Prostate gland (tissue), 2 donors: Measurements from ENCODE around the gene SHISAL2A. TPM values are rescaled to one million over a fixed set of nuclear protein-coding genes. Genes with fewer than 3 reads are reported as not detected.
A peak's percentile ranks its signal among the peaks of the same experiment; 100 is the strongest.

Source experiments
- DNase-seq: peaks from one replicate; pipeline ENCODE4 v3.0.0-alpha.2; 2019; ENCODE audit warnings: low spot score
- H3K27ac ChIP-seq, 2 donors: fragments of 200-600 bp; sonication (generic); 2 replicates each; pipeline ENCODE4 v1.5.1; 2017 to 2019
- H3K27me3 ChIP-seq: fragments of 200-600 bp; sonication (generic); replicated peaks from 2 replicates; pipeline ENCODE4 v1.5.1; 2019; ENCODE audit not compliant: insufficient read depth
- H3K36me3 ChIP-seq, 2 donors: fragments of 200-600 bp; sonication (generic); 1 replicate in 1 of 2; 2 replicates in 1 of 2; pipeline versions ENCODE4 v1.5.1 to v1.8.1; 2017 to 2019
- H3K4me1 ChIP-seq: fragments of 200-600 bp; sonication (generic); replicated peaks from 2 replicates; pipeline ENCODE4 v1.5.1; 2019
- H3K4me3 ChIP-seq, 2 donors: fragments of 200-600 bp; sonication (generic); 2 replicates each; pipeline ENCODE4 v1.5.1; 2017 to 2019
- H3K9me3 ChIP-seq: fragments of 200-600 bp; sonication (generic); 2 replicates; pipeline ENCODE4 v1.5.1; 2017
- POLR2A ChIP-seq: fragments of 450-650 bp; IDR thresholded peaks from one replicate; pipeline ENCODE4 v1.6.1; 2016; ENCODE audit warnings: antibody characterized with exemption, mild to moderate bottlenecking
- POLR2AphosphoS5 ChIP-seq: sonication (generic); formaldehyde crosslinking; IDR thresholded peaks from one replicate; pipeline ENCODE4 v1.6.1; 2017; ENCODE audit warnings: antibody characterized with exemption
- WGBS: methylation state at CpG from one replicate; pipeline ENCODE4 v1.1.5; 2018; 5-methylcytosine and 5-hydroxymethylcytosine counted together
- intact Hi-C: fragments of 100-400 bp; cut with DNase I; formaldehyde crosslinking; loops from one replicate; pipeline ENCODE4 v1.14.2; 2022
- total RNA-seq, 2 donors: library from RNA; depleted of rRNA; stranded (reverse); fragments of >200 nt; gene quantifications; one replicate each; pipeline ENCODE4 v1.1.0, GENCODE V29; 2016
- TF ChIP-seq, protein P1 (sequence below), 4 experiments: fragments of 200-600 bp in 2 of 4; fragments of 450-650 bp in 2 of 4; sonication (generic) in 2 of 4; IDR thresholded peaks; 1 replicate in 3 of 4; 2 replicates in 1 of 4; pipeline ENCODE4 v1.5.1; 2016 to 2019; ENCODE audit warnings: antibody characterized with exemption in 4 of 4, mild to moderate bottlenecking in 2 of 4, moderate library complexity in 2 of 4

SHISAL2A gene
- total RNA-seq, 2 donors from 2014 or later = 1.0 to 2.6 TPM

DNA sequence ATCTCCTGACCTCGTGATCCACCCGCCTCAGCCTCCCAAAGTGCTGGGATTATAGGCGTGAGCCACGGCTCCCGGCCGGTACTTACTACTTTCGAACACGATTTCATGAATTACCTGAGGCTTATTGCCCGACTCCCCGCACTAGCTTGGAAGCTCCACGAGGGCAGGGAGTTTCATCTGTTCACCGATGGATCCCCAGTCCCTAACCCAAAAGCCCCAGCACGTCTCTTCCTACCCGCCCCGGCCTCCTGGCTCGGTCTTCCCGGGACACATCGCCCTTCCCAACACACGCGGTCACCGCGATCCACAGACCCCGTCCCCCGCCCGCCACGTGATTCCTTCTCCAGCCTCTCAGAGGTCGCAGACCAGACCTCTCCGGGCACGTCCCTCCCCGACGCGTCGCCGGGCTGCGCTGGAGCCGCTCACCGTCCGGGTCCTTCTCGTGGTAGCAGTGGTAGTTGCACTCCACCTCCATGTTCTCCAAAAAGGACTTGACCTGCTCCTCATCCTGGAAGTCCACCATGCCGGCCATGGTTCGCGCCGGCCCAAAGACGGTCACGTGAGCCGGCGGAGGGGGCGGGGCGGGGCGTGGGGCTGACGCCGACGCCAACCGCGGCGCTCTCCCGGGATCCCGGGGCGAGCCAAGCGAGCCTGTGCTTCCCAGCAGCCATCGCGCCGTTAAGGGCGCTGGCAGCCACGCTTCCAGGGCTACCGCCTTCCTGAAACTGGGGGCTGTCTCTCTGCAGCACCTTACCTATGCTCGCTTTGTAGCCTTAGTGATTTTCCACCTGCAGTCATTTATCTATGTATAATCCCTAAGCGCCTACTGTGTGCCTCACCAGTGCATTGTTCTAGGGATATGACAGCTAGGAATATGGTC, 65.1 kb downstream of the SHISAL2A start, which contains the start of gene COA7:
Gene COA7, minus strand, starts transcription at position 553 of the 880 bp plus-strand sequence. Its CDS starts 21 bp downstream, at position 532.
- Histone ChIP-seq H3K9me3 (no peaks in the 10 kb centered on the region), H3K27me3 (no peaks in the 10 kb centered on the region), H3K4me3 (peak within 1 kb of the TSS; percentile 55 to 57), H3K36me3 (no peaks in the 10 kb centered on the region), H3K27ac (peak within 1 kb of the TSS; percentile 44 to 65), H3K4me1 (no peaks in the 10 kb centered on the region)
- peak; percentile 85 for DNase-seq
- 2% methylated on average over 68 of the region's 68 CpGs for WGBS
- intact Hi-C loops = no loop called here
- no peak for TF ChIP-seq POLR2A
- TF ChIP-seq, protein P1, sequence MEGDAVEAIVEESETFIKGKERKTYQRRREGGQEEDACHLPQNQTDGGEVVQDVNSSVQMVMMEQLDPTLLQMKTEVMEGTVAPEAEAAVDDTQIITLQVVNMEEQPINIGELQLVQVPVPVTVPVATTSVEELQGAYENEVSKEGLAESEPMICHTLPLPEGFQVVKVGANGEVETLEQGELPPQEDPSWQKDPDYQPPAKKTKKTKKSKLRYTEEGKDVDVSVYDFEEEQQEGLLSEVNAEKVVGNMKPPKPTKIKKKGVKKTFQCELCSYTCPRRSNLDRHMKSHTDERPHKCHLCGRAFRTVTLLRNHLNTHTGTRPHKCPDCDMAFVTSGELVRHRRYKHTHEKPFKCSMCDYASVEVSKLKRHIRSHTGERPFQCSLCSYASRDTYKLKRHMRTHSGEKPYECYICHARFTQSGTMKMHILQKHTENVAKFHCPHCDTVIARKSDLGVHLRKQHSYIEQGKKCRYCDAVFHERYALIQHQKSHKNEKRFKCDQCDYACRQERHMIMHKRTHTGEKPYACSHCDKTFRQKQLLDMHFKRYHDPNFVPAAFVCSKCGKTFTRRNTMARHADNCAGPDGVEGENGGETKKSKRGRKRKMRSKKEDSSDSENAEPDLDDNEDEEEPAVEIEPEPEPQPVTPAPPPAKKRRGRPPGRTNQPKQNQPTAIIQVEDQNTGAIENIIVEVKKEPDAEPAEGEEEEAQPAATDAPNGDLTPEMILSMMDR (IDR thresholded peaks at IDR 0.05) = peak in 1 of 4 experiments; percentile 8
- TF ChIP-seq POLR2AphosphoS5 = peak; percentile 87

DNA sequence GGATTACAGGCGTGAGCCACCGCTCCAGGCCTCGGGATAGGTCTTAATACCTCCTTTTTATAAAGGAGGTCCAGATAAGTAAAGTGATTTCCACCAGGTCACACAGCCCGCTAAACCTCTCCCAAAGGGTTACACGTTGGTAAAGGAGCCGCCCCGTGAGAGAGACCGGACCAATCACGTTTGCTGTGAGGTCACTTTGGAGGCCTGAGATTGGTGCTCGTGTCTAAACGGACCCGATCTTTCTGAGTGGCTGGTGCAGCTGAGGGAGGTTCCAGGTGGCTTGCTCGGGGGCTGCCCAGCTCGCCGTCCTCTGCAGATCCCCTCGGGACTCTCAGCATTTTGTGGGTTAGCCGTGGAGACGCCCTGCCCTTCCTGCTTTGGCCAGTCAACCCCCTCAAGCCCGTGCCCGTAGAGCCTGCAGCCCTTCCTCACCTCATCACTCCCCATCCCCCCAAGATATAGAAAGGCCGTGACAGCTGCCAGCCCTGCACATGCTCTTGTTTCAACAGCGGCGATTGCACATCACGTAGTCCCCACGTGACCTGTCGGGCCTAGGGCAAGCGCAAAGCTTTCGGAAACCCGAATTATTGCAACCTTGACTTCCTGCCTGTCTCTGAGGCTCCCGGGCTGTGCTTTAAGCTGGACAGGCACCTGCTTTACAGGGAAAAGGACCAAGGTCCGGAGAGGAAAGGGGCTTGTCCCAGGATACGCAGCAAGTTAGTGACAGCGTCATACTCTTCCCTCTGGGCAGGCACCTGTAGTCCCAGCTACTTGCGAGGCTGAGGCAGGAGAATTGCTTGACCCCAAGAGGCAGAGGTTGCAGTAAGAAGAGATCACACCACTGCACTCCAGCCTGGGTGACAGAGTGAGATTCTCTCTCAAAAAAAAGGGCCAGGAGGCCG, 70.2 kb downstream of the SHISAL2A start:
- intact Hi-C loops = loop anchor here (2.0 kb wide), 1 partner anchor 218 kb away; the partner anchor contains the start of gene ECHDC2
- peak overlapping the region; percentile 77 to 81 for H3K27ac ChIP-seq

DNA sequence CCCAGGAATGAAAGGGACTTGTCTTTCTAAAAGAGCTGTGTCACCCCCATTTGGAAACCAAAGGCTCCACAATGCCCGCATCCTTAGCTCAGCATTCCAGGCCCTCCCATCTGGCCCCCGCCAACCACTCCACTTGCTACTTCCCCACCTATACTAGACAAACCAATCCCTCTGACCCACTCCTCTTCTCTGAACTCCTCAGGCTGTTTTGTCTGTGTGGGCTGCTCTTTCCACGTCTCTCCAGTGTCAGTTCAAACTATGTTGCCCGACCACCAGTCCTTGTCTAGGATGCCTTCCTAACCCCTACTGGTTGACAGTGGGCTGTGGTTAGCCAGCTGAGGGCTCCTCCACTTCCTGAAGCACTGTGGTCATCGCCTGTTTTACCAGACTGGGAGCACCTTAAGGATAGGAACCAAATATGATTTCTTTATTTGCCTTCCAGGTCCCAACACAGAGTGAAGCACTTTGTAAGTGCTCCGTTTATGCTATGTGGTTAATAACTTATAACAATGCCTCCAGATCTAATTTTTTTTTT, 73.2 kb downstream of the SHISAL2A start:
- WGBS = 87% methylated on average over 5 of the region's 6 CpGs
- intact Hi-C loops = no loop called here
- no peak overlapping the region for H3K4me3 ChIP-seq
- no peak for DNase-seq
- H3K36me3 ChIP-seq = no peaks in the 10 kb centered on the region
- TF ChIP-seq POLR2AphosphoS5 (no peak), POLR2A (no peak)
- TF ChIP-seq, protein P1 (IDR thresholded peaks at IDR 0.05) = no peak
- H3K9me3 ChIP-seq = no peaks in the 10 kb centered on the region
- no peak overlapping the region for H3K27ac ChIP-seq
- H3K27me3 ChIP-seq = no peaks in the 10 kb centered on the region
- H3K4me1 ChIP-seq = no peaks in the 10 kb centered on the region

More for the DNA sequence above, 70.2 kb downstream of the SHISAL2A start:
- Histone ChIP-seq H3K9me3 (no peaks in the 10 kb centered on the region), H3K4me1 (no peaks in the 10 kb centered on the region), H3K4me3 (peak overlapping the region; percentile 46 to 53), H3K27me3 (no peaks in the 10 kb centered on the region), H3K36me3 (no peaks in the 10 kb centered on the region)
- WGBS = 7% methylated on average over 33 of the region's 35 CpGs
- TF ChIP-seq POLR2A = peak; percentile 35
- TF ChIP-seq, protein P1 (IDR thresholded peaks at IDR 0.05) = no peak
- TF ChIP-seq POLR2AphosphoS5 = peak; percentile 49
- peak; percentile 86 for DNase-seq

Other genes starting within 250 kb of the SHISAL2A start
- gene ORC1, start 228.7 kb upstream of the SHISAL2A start, total RNA-seq = 1 to 10 TPM; 2.2 to 3.3 TPM
- 10 to 100 TPM; 15.3 to 24.8 TPM for gene PRPF38A, start 228.6 kb upstream of the SHISAL2A start, total RNA-seq
- 10 to 100 TPM; 44.4 to 76.1 TPM for gene TUT4, start 80.1 kb upstream of the SHISAL2A start, total RNA-seq
- 10 to 100 TPM; 22.7 to 26.3 TPM for gene GPX7, start 30.8 kb upstream of the SHISAL2A start, total RNA-seq
- gene COA7, start 65.2 kb downstream of the SHISAL2A start, total RNA-seq = 1 to 10 TPM; 4.4 to 9.1 TPM
- gene ZYG11B, start 93.3 kb downstream of the SHISAL2A start, total RNA-seq = 10 to 100 TPM; 38.6 to 65.5 TPM
- gene ZYG11A, start 209.6 kb downstream of the SHISAL2A start, total RNA-seq = 1 to 10 TPM in 1 of 2 donors, under 1 TPM in 1; 0.87 to 6.6 TPM